Cardiac fibroblast (primary cell): ENCODE measurements around the gene MYO16.
A peak's percentile ranks its signal among the peaks of the same experiment; 100 is the strongest.

ENCODE experiments used
- DNase-seq, 2 donors: peaks; one replicate each; pipeline versions ENCODE4 v3.0.0 to v3.0.0-alpha.2; 2010; ENCODE audit warnings: low read depth in 2 of 2
- H3K4me3 ChIP-seq, 2 donors: replicated peaks in 1 of 2; 1 replicate in 1 of 2; 2 replicates in 1 of 2; pipeline ENCODE4 v1.5.1; 2011; ENCODE audit warnings: low read depth in 2 of 2, low read length in 2 of 2, mild to moderate bottlenecking in 2 of 2, moderate library complexity in 1 of 2
- TF ChIP-seq, protein P1 (sequence below): IDR thresholded peaks from one replicate; pipeline ENCODE4 v1.5.1; 2011; ENCODE audit warnings: low read depth, mild to moderate bottlenecking, low read length, inconsistent platforms

The MYO16 gene

DNA sequence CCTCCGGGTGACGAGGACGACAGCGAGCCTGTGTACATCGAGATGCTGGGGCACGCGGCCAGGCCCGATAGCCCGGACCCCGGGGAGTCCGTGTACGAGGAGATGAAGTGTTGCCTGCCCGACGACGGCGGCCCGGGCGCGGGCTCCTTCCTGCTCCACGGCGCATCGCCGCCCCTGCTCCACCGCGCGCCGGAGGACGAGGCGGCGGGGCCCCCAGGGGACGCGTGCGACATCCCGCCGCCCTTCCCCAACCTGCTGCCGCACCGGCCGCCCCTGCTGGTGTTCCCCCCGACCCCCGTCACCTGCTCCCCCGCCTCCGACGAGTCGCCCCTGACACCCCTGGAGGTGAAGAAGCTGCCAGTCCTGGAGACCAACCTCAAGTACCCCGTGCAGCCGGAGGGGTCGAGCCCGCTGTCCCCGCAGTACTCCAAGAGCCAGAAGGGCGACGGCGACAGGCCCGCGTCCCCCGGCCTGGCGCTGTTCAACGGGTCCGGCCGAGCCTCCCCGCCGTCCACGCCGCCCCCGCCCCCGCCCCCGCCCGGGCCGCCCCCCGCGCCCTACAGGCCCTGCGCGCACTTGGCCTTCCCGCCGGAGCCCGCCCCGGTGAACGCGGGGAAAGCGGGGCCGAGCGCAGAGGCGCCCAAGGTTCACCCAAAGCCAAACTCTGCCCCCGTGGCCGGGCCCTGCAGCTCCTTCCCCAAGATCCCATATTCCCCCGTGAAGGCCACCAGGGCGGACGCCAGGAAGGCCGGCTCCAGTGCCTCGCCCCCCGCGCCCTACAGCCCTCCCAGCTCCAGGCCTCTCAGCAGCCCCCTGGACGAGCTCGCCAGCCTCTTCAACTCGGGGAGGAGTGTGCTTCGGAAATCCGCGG lies 511.3 kb downstream of the MYO16 start:
- DNase-seq, result no peak
- peak overlapping the region; percentile 22 to 23 for H3K4me3 ChIP-seq
- TF ChIP-seq, protein P1, sequence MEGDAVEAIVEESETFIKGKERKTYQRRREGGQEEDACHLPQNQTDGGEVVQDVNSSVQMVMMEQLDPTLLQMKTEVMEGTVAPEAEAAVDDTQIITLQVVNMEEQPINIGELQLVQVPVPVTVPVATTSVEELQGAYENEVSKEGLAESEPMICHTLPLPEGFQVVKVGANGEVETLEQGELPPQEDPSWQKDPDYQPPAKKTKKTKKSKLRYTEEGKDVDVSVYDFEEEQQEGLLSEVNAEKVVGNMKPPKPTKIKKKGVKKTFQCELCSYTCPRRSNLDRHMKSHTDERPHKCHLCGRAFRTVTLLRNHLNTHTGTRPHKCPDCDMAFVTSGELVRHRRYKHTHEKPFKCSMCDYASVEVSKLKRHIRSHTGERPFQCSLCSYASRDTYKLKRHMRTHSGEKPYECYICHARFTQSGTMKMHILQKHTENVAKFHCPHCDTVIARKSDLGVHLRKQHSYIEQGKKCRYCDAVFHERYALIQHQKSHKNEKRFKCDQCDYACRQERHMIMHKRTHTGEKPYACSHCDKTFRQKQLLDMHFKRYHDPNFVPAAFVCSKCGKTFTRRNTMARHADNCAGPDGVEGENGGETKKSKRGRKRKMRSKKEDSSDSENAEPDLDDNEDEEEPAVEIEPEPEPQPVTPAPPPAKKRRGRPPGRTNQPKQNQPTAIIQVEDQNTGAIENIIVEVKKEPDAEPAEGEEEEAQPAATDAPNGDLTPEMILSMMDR, result no peak

DNA sequence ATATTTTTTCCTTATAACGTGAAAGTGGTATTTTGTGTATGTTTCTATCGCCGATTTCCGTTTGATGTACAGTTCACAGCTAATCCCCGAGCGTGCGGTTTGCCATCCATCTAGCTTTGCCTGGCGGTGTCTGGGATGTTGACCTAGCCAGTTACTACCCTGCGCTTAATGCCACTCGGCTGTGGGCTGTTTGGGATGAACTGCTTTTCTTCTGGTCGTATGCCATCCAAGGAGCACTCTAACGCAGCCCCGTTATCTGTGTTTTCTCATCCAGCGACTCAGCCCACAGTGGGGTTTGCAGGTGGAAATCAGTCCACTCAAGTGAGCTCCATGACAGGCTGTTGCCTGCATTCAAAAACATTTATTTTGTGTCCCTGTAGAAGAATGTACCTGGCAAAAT lies 512.3 kb downstream of the MYO16 start:
- H3K4me3 ChIP-seq, result no peak overlapping the region
- TF ChIP-seq, protein P1, result no peak
- DNase-seq, result no peak

DNA sequence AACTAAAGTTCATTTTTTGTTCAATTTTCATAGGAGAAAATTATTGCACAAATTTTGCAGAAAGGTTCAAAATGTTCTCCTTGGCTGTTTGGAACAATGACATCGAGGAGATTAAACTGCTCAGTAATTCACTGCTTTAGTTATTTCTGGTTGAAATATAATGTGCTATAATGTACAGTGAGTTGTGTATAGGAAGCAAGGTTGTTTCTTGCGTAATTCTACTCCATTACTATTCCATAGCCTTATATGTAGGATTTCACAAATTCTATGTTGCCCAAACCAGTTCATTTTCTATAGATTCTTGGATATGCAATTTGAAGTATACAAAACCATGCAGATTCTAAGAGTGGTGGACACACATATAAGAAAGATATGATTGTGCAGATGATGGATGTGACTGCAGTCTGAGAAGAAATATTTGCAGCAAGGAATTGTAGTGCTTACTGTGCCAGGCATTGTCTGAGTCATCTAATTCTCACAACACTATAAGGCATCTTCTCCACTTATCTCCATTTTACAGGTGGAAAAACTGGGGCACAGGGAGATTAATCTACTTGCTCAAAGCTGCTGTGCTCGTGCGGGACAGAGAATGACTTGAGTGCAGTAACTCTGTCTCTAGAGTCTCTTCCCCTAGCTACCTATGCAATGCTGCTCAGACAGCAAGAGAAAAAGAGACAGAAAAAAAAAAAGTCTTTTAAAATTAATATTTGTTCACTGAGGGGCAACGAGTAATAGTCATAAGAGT lies 515.5 kb downstream of the MYO16 start:
- peak in 1 of 2 donors; percentile 42 for DNase-seq
- no peak overlapping the region for H3K4me3 ChIP-seq
- TF ChIP-seq, protein P1, result no peak

DNA sequence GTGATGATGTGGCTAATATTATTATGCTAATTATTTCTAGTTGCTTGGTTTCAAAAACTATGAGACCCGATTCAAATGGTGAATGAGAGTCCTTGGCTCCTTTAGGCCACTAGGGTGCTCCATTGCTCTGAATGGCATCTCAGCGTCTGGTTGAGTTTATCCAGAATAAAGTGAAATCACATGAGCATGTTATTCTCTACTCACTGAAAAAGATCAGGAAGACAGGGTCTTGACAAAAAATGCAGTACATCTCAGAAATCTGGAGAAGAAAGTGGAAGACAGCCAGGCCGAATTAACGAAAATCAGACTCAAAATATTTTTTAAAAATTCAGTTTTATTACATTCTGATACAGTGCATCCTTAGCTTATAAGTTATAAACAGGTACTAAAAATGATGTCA lies 516.2 kb downstream of the MYO16 start:
- no peak overlapping the region for H3K4me3 ChIP-seq
- DNase-seq, result peak; percentile 85 to 89
- TF ChIP-seq, protein P1, result peak; percentile 93

DNA sequence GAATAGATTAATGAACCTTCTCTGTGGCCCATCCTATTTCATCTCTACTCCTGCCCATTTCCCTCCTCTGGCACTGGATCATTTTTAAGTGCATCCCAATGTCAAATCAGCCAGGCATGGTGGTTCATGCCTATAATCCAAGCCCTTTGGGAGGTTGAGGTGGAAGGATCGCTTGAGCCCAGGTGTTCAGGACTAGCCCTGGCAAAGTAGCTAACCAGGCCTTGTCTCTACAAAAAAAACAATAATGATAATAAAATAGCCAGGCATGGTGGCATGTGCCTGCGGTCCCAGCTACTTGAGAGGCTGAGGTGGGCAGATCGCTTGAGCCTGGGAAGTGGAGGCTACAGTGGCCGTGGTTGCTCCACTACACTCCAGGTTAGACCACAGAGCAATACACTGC lies 517.0 kb downstream of the MYO16 start:
- no peak for DNase-seq
- TF ChIP-seq, protein P1, result no peak
- no peak overlapping the region for H3K4me3 ChIP-seq

DNA sequence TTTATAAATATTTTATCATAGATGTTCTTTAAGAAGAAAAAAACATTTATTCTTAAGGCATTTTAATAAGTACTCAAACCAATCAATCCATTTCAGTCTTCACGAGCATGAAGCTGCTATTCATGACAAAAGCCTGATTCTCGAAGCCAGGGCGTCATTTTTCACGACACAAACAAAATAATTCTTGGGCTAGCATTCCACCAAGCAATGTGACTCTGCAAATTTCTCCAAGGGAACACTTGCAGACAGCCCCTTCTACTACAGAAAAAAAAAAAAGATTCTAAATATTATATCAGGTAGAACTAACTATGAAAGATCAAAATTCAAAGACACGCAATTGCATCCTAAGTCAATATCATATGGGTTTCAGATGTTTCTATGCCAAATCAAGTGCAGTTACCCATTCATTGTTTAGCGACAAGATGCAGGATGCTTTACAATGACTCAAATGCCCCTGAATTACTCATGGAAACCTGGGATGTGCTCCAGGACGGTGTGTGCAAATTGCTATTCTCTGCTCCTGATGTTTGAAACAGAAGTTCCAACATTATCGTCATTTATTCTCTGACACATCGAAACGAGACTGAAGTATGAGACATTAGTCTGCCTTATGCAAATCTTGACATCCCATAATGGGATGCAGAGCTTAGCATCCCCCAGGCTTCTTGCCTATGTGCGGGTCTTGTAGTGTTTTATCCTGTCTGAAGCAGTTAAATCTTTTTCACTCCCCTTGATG lies 517.7 kb downstream of the MYO16 start:
- peak; percentile 60 to 99 for DNase-seq
- H3K4me3 ChIP-seq, result no peak overlapping the region
- TF ChIP-seq, protein P1, result no peak
